Bronchus fibroblast of lung (primary cell): ENCODE results near the gene XPNPEP2. TPM values are rescaled to one million over a fixed set of nuclear protein-coding genes. Genes with fewer than 3 reads are reported as not detected.

Experiments
- total RNA-seq: library from RNA; depleted of rRNA; stranded (reverse); fragments of >200 nt; gene quantifications from 2 replicates; pipeline ENCODE4 v1.2.3, GENCODE V29; 2015

The XPNPEP2 gene
- total RNA-seq = 0.59 and 1.5 TPM in 2 replicates

DNA sequence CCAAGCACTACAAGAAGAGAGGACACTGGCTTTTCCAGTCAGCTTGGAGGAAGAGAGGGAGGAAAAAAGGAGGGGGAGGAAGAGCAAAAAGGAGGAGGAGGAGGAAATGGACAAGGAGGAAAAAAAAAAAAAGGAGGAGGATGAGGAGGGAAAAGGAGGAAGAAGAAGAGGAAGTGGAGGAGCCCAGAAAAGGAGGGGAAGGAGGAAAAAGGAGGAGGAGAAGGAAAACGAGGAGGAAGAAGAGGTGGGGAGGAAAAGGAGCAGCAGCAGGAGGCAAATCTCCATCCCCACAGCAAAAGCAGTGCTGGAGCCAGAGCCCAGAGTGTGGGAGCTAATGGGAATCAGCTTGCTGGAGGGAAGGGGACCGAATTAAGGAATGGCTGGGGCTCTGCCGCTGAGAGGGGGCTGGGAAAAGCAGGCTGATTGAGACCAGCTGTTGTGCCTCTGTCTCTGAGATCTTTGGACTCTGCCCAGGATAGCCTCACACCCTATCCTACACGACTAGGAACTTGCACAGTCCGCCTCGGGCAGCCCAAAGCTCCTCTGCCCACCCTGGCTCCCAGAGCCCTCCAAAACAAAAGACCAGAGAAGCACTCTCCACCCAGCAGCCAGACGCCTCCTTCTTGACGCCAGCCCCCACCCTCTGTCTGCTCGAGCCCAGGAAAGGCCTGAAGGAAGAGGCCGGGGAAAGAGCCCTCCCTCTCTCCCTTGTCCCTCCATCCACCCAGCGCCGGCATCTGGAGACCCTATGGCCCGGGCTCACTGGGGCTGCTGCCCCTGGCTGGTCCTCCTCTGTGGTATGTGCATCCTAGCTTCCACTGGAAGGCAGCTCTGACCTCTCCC, at the start of gene XPNPEP2:
XPNPEP2 (plus strand) TSS at position 514 of the 843 bp plus-strand sequence; CDS start at position 749, 235 bp downstream.

GRCh38 chrX:129779747-129780146, 41.0 kb downstream of the XPNPEP2 start, which contains the start of gene SASH3:
TSS of gene SASH3 (plus strand) at chrX:129779949. CDS start at chrX:129780098, 149 bp downstream.

Other genes starting within 250 kb of the XPNPEP2 start
- 23.5 and 27.2 TPM in 2 replicates for gene SMARCA1, start 215.5 kb upstream of the XPNPEP2 start, total RNA-seq
- gene OCRL, start 198.7 kb upstream of the XPNPEP2 start, total RNA-seq = 7.9 and 9.1 TPM in 2 replicates
- 0.30 and 0.34 TPM in 2 replicates for gene APLN, start 84.0 kb upstream of the XPNPEP2 start, total RNA-seq
- not detected in 2 replicates for gene SASH3, start 41.0 kb downstream of the XPNPEP2 start, total RNA-seq
- 18.7 and 19.7 TPM in 2 replicates for gene ZDHHC9, start 104.9 kb downstream of the XPNPEP2 start, total RNA-seq
- 10.1 and 14.0 TPM in 2 replicates for gene UTP14A, start 167.2 kb downstream of the XPNPEP2 start, total RNA-seq
- 1.9 and 2.5 TPM in 2 replicates for gene BCORL1, start 243.7 kb downstream of the XPNPEP2 start, total RNA-seq